ENCODE data around the gene CISD3. TPM values are rescaled to one million over a fixed set of nuclear protein-coding genes. Genes with fewer than 3 reads are reported as not detected.

CISD3 gene
- total and polyA plus RNA-seq, 2 experiments from 2014 or later: 0.94 to 8.9 TPM

GRCh38 chr17:38768417-38768816 lies 38.3 kb downstream of the CISD3 start:
- Histone ChIP-seq H3F3A (replicated peaks; ENCODE audit: low read depth) (peaks cover 7% of the 10 kb centered on the region; the same call in 1 of the 2 replicates), H3K79me2 (replicated peaks; ENCODE audit: insufficient read depth) (no peaks in the 10 kb centered on the region), H3K27me3 (ENCODE audit: insufficient read depth) (no peaks in the 10 kb centered on the region), H2AFZ (no peak overlapping the region), H3K27ac (ENCODE audit: low read depth) (no peak overlapping the region), H3K36me3 (ENCODE audit: insufficient read depth) (peaks cover 29% of the 10 kb centered on the region), H3K9me2 (ENCODE audit: insufficient read depth) (no peaks in the 10 kb centered on the region), H3K4me1 (ENCODE audit: insufficient read depth) (no peaks in the 10 kb centered on the region), H4K20me1 (replicated peaks; ENCODE audit: insufficient read depth) (peaks cover 9% of the 10 kb centered on the region), H3K4me2 (no peak overlapping the region), H3K4me3 (no peak overlapping the region)
- ATAC-seq (no peak), DNase-seq (ENCODE audit: low spot score) (no peak)
- no peaks in the 10 kb centered on the region; the same call in 2 of the 3 replicates for H3K9me3 Mint-ChIP-seq
- TF ChIP-seq CREB1 (CRISPR knock-in tag; IDR thresholded peaks at IDR 0.05; ENCODE audit: low read depth) (no peak), NANOG (IDR thresholded peaks at IDR 0.05; ENCODE audit: borderline replicate concordance) (no peak), POLR2AphosphoS5 (IDR thresholded peaks at IDR 0.05; ENCODE audit: low read depth) (no peak), ETS1 (IDR thresholded peaks at IDR 0.05) (no peak)
- H3K4me1 Mint-ChIP-seq: no peaks in the 10 kb centered on the region; the same call in 2 of the 3 replicates
- no peak overlapping the region for H3K27ac Mint-ChIP-seq
- H3K36me3 Mint-ChIP-seq (ENCODE audit: low read depth): peaks cover 79% of the 10 kb centered on the region
- peaks cover 9% of the 10 kb centered on the region for H3K27me3 Mint-ChIP-seq (ENCODE audit: insufficient read depth, low read depth, poor library complexity)
- no peak overlapping the region for H3K4me3 Mint-ChIP-seq

GRCh38 chr17:38773258-38773657 lies 43.1 kb downstream of the CISD3 start:
- DNase-seq (ENCODE audit: low spot score) (no peak), ATAC-seq (no peak)
- Histone ChIP-seq H3K4me3 (no peak overlapping the region), H3K79me2 (replicated peaks; ENCODE audit: insufficient read depth) (no peaks in the 10 kb centered on the region), H3K27ac (ENCODE audit: low read depth) (no peak overlapping the region), H3K9me2 (ENCODE audit: insufficient read depth) (no peaks in the 10 kb centered on the region), H3K27me3 (ENCODE audit: insufficient read depth) (no peaks in the 10 kb centered on the region), H2AFZ (no peak overlapping the region), H3K4me1 (ENCODE audit: insufficient read depth) (no peaks in the 10 kb centered on the region), H4K20me1 (replicated peaks; ENCODE audit: insufficient read depth) (peaks cover 9% of the 10 kb centered on the region), H3K4me2 (no peak overlapping the region), H3F3A (replicated peaks; ENCODE audit: low read depth) (no peaks in the 10 kb centered on the region), H3K36me3 (ENCODE audit: insufficient read depth) (peaks cover 43% of the 10 kb centered on the region)
- Mint-ChIP-seq H3K36me3 (ENCODE audit: low read depth) (peaks cover 67% of the 10 kb centered on the region), H3K27me3 (ENCODE audit: insufficient read depth, low read depth, poor library complexity) (peaks cover 5% of the 10 kb centered on the region), H3K4me3 (no peak overlapping the region), H3K4me1 (no peaks in the 10 kb centered on the region), H3K9me3 (no peaks in the 10 kb centered on the region), H3K27ac (no peak overlapping the region)
- TF ChIP-seq EZH2 (IDR thresholded peaks at IDR 0.05; ENCODE audit: low read depth, unreplicated experiment): no peak

- H3K27me3 ChIP-seq (ENCODE audit: insufficient read depth): no peaks in the 10 kb centered on the region
- no peaks in the 10 kb centered on the region for H3F3A ChIP-seq (replicated peaks; ENCODE audit: low read depth)
- ATAC-seq: no peak
- no peak overlapping the region for H3K4me3 ChIP-seq
- no peak overlapping the region for H3K27ac ChIP-seq (ENCODE audit: low read depth)
- Mint-ChIP-seq H3K9me3 (no peaks in the 10 kb centered on the region), H3K4me3 (no peak overlapping the region), H3K27me3 (ENCODE audit: insufficient read depth, low read depth, poor library complexity) (peaks cover 6% of the 10 kb centered on the region), H3K4me1 (no peaks in the 10 kb centered on the region), H3K27ac (no peak overlapping the region), H3K36me3 (ENCODE audit: low read depth) (peaks cover 71% of the 10 kb centered on the region)
- no peaks in the 10 kb centered on the region for H3K4me1 ChIP-seq (ENCODE audit: insufficient read depth)
- no peak overlapping the region for H3K4me2 ChIP-seq
- H2AFZ ChIP-seq: no peak overlapping the region
- DNase-seq (ENCODE audit: low spot score): no peak
- H3K79me2 ChIP-seq (replicated peaks; ENCODE audit: insufficient read depth): no peaks in the 10 kb centered on the region
- H3K36me3 ChIP-seq (ENCODE audit: insufficient read depth): peaks cover 47% of the 10 kb centered on the region
- peaks cover 9% of the 10 kb centered on the region; the same call in 1 of the 2 replicates for H4K20me1 ChIP-seq (replicated peaks; ENCODE audit: insufficient read depth)
- no peaks in the 10 kb centered on the region for H3K9me2 ChIP-seq (ENCODE audit: insufficient read depth)
- no peak for TF ChIP-seq REST (IDR thresholded peaks at IDR 0.05; ENCODE audit: unreplicated experiment)
These were observed 47.6 kb downstream of the CISD3 start for GRCh38 chr17:38777641-38778250.
